ENCODE data around the gene KNTC1.

GRCh38 chr12:122661246-122661645 lies 134.2 kb downstream of the KNTC1 start:
- TF ChIP-seq CTCF (conservative IDR thresholded peaks at IDR 0.05; ENCODE audit: low read length) (no peak), EZH2phosphoT487 (IDR thresholded peaks at IDR 0.05; ENCODE audit: borderline replicate concordance) (no peak)
